CD4-positive, CD25-positive, alpha-beta regulatory T cell (primary cell): ENCODE results near the gene PIGB. TPM values are rescaled to one million over a fixed set of nuclear protein-coding genes. Genes with fewer than 3 reads are reported as not detected.
A peak's percentile ranks its signal among the peaks of the same experiment; 100 is the strongest.
"Not testable (repeated sequence)": the region's sequence is repeated elsewhere in the genome, so short reads cannot be mapped to it uniquely, and the experiment has no call there.

Source experiments
- ATAC-seq, 2 donors: fragments of 150-1000 bp; cut with Tn5 transposase; one replicate each; pipeline ENCODE4 v1.10.0; 2021; ENCODE audit warnings: low read depth in 2 of 2, moderate number of reproducible peaks in 2 of 2, moderate library complexity in 1 of 2
- DNase-seq, 3 donors: peaks; one replicate each; pipeline versions ENCODE4 v3.0.0 to v3.0.0-alpha.2; 2012 to 2022; ENCODE audit warnings: mixed read lengths in 1 of 3
- H3K27ac ChIP-seq: one replicate; pipeline ENCODE4 v1.7.0; 2013; ENCODE audit warnings: mild to moderate bottlenecking, low read length; ENCODE audit not compliant: insufficient read depth, poor library complexity, severe bottlenecking
- H3K27me3 ChIP-seq: one replicate; pipeline ENCODE4 v1.7.0; 2013; ENCODE audit warnings: low read length; ENCODE audit not compliant: control insufficient read depth, insufficient read depth
- H3K36me3 ChIP-seq: one replicate; pipeline ENCODE4 v1.7.0; 2013; ENCODE audit warnings: mild to moderate bottlenecking, low read length, moderate library complexity; ENCODE audit not compliant: control insufficient read depth, insufficient read depth
- H3K4me1 ChIP-seq: 2 replicates; pipeline ENCODE4 v1.7.0; 2013; ENCODE audit warnings: mild to moderate bottlenecking, low read length; ENCODE audit not compliant: insufficient read depth, control insufficient read depth, poor library complexity, severe bottlenecking
- H3K4me3 ChIP-seq: one replicate; pipeline ENCODE4 v1.7.0; 2013; ENCODE audit warnings: low read depth, mild to moderate bottlenecking, low read length, moderate library complexity
- H3K9me3 ChIP-seq, 2 experiments: 1 replicate in 1 of 2; 2 replicates in 1 of 2; pipeline ENCODE4 v1.7.0; 2013; ENCODE audit warnings: low read length in 2 of 2, mild to moderate bottlenecking in 1 of 2, moderate library complexity in 1 of 2; ENCODE audit not compliant: control insufficient read depth in 2 of 2
- H3K27ac Mint-ChIP-seq, 3 donors: one replicate each; pipeline ENCODE4 v1.8.0; 2020 to 2022; ENCODE audit warnings: mild to moderate bottlenecking in 3 of 3, mixed read lengths in 3 of 3, moderate library complexity in 2 of 3
- H3K27me3 Mint-ChIP-seq: one replicate; pipeline ENCODE4 v1.8.0; 2022; ENCODE audit warnings: mild to moderate bottlenecking, mixed read lengths
- H3K36me3 Mint-ChIP-seq: one replicate; pipeline ENCODE4 v1.8.0; 2020; ENCODE audit warnings: mixed read lengths
- H3K4me1 Mint-ChIP-seq, 4 donors: one replicate each; pipeline ENCODE4 v1.8.0; 2020 to 2022; ENCODE audit warnings: mixed read lengths in 4 of 4, mild to moderate bottlenecking in 1 of 4
- H3K4me3 Mint-ChIP-seq, 4 donors: one replicate each; pipeline ENCODE4 v1.8.0; 2020 to 2022; ENCODE audit warnings: mild to moderate bottlenecking in 4 of 4, mixed read lengths in 4 of 4, moderate library complexity in 3 of 4
- H3K9me3 Mint-ChIP-seq, 7 donors: one replicate each; pipeline ENCODE4 v1.8.0; 2020 to 2022; ENCODE audit warnings: mixed read lengths in 7 of 7, mild to moderate bottlenecking in 3 of 7, moderate library complexity in 2 of 7
- polyA plus RNA-seq, 4 donors: library from polyadenylated mRNA; unstranded; fragments of 300-500 nt; fragmentation: Illumina TruSeq; gene quantifications; one replicate each; pipeline ENCODE4 v1.2.3, GENCODE V29; 2021
- total RNA-seq: library from RNA; stranded (reverse); gene quantifications from one replicate; pipeline ENCODE4 v1.2.3, GENCODE V29; 2022

Gene PIGB
- total and polyA plus RNA-seq, 5 donors from 2014 or later: 14.3 to 38.5 (median 17.8) TPM

DNA sequence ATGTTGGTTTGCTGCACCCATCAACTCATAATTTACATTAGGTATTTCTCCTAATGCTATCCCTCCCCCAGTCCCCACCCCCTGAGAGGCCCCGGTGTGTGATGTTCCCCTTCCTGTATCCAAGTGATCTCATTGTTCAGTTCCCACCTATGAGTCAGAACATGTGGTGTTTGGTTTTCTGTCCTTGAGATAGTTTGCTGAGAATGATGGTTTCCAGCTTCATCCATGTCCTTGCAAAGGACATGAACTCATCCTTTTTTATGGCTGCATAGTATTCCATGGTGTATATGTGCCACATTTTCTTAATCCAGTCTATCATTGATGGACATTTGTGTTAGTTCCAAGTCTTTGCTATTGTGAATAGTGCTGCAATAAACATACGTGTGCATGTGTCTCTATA, 38.4 kb upstream of the PIGB start:
- Histone ChIP-seq H3K4me1 (peaks cover 88% of the 10 kb centered on the region), H3K27ac (peak overlapping the region; percentile 63)
- not testable (repeated sequence) for H3K9me3 ChIP-seq, H3K4me3 ChIP-seq, H3K9me3 Mint-ChIP-seq, H3K27me3 ChIP-seq, ATAC-seq, H3K36me3 Mint-ChIP-seq, H3K36me3 ChIP-seq, H3K27me3 Mint-ChIP-seq
- peak overlapping the region in 1 of 4 donors; percentile 5 for H3K4me3 Mint-ChIP-seq
- peak in 1 of 3 donors; percentile 14 for DNase-seq
- H3K27ac Mint-ChIP-seq: peak overlapping the region; percentile 64 to 95 (median 90)
- peaks cover 50 to 96% (median 81%) of the 10 kb centered on the region in 4 donors for H3K4me1 Mint-ChIP-seq

DNA sequence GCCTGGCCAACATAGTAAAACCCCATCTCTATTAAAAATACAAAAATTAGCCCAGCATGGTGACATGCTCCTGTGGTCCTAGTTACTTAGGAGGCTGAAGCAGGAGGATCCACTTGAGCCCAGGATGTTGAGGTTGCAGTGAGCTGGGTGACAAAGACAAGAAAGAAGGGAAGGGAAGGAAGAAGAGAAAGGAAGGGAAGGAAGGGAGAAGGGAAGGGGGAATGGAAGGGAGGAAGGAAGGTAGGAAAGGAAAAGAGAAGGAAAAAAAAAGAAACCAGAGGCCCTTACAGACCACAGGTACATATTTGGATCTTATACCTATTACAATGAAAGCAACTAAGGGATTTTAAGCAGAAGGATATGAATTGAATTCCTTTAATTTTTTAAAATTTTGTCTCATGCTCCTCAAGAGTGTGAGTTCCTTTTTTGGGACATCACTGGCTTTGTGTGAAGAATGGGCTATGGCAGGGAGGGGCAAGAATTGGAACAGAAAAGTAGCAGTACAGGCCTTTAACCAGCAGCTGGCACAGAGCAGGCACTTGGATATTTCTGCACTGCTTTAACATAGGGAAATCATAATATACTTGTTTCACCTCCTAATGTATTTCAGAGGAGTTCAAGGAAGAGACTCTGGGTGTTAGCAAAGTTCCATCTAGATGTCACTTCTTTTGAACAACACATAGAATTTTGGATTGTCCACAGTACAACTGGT, 37.3 kb upstream of the PIGB start:
- Histone ChIP-seq H3K27me3 (no peaks in the 10 kb centered on the region), H3K4me1 (peaks cover 81% of the 10 kb centered on the region), H3K9me3 (no peaks in the 10 kb centered on the region), H3K27ac (peak overlapping the region; percentile 63), H3K36me3 (peaks cover 4% of the 10 kb centered on the region), H3K4me3 (peak overlapping the region; percentile 33)
- no peak for ATAC-seq
- H3K4me1 Mint-ChIP-seq: peaks cover 45 to 97% (median 82%) of the 10 kb centered on the region in 4 donors
- H3K27ac Mint-ChIP-seq: peak overlapping the region; percentile 82 to 98 (median 90)
- DNase-seq: no peak
- peaks cover 8% of the 10 kb centered on the region for H3K36me3 Mint-ChIP-seq
- H3K4me3 Mint-ChIP-seq: peak overlapping the region in 2 of 4 donors; percentile 4 to 27
- H3K9me3 Mint-ChIP-seq: no peaks in the 10 kb centered on the region
- H3K27me3 Mint-ChIP-seq: no peaks in the 10 kb centered on the region

GRCh38 chr15:55282284-55282833, 36.7 kb upstream of the PIGB start:
- H3K27ac ChIP-seq: peak overlapping the region; percentile 63
- H3K27me3 ChIP-seq: no peaks in the 10 kb centered on the region
- H3K4me3 ChIP-seq: peak overlapping the region; percentile 33
- DNase-seq (no peak), ATAC-seq (no peak)
- Mint-ChIP-seq H3K27ac (peak overlapping the region; percentile 82 to 98 (median 90)), H3K36me3 (peaks cover 8% of the 10 kb centered on the region), H3K27me3 (no peaks in the 10 kb centered on the region), H3K4me3 (peak overlapping the region in 3 of 4 donors; percentile 4 to 54 (median 17)), H3K4me1 (peaks cover 39 to 96% (median 81%) of the 10 kb centered on the region in 4 donors), H3K9me3 (no peaks in the 10 kb centered on the region)
- peaks cover 4% of the 10 kb centered on the region for H3K36me3 ChIP-seq
- peaks cover 74% of the 10 kb centered on the region for H3K4me1 ChIP-seq
- no peaks in the 10 kb centered on the region for H3K9me3 ChIP-seq

DNA sequence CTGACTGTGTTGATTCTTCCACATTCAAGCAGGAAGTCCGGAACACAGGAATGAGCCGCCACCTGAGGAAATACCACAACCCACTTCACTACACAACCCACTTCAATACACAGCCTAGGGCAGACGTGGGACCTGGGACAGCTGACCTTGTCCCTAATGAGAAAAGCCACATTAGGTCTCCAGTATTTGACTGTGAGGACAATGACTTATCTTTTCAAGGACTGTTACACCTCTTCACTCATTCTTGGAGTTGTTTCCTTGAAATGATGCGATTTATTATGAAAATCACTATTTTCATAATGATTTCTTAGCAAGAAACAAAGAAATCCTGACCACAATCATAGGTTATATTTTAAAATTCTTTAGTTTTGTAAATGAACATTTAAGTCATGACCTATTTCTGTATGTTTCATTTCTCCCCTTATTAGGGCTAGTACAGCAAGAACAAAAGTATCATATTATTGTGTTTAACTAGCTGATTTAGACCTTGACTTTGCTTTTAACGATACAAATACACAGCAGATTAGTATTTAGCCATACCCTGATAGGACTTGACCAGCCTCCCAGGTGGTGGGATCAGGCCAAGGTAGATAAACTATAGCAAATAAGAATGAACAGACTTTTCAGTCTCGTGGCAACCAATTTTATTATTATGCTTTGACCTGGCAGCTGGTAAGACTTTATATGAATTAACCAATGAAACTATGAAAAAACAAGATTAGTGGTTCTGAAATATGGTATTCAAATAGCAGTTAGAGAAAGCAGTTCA, 35.5 kb upstream of the PIGB start:
- Histone ChIP-seq H3K27ac (peak overlapping the region; percentile 63), H3K27me3 (no peaks in the 10 kb centered on the region), H3K4me3 (peak overlapping the region; percentile 21), H3K4me1 (peaks cover 67% of the 10 kb centered on the region), H3K9me3 (no peaks in the 10 kb centered on the region), H3K36me3 (peaks cover 4% of the 10 kb centered on the region)
- peaks cover 8% of the 10 kb centered on the region for H3K36me3 Mint-ChIP-seq
- H3K4me1 Mint-ChIP-seq: peaks cover 39 to 97% (median 81%) of the 10 kb centered on the region in 4 donors
- ATAC-seq (no peak), DNase-seq (no peak)
- no peaks in the 10 kb centered on the region for H3K27me3 Mint-ChIP-seq
- peak overlapping the region; percentile 83 to 95 (median 90) for H3K27ac Mint-ChIP-seq
- H3K9me3 Mint-ChIP-seq: no peaks in the 10 kb centered on the region
- peak overlapping the region; percentile 27 to 57 (median 48) for H3K4me3 Mint-ChIP-seq

- peaks cover 8% of the 10 kb centered on the region for H3K36me3 Mint-ChIP-seq
- DNase-seq (no peak), ATAC-seq (no peak)
- H3K27me3 Mint-ChIP-seq: no peaks in the 10 kb centered on the region
- H3K27me3 ChIP-seq: no peaks in the 10 kb centered on the region
- peak overlapping the region; percentile 2 for H3K4me3 ChIP-seq
- H3K27ac ChIP-seq: no peak overlapping the region
- H3K4me1 ChIP-seq: peaks cover 67% of the 10 kb centered on the region
- H3K4me3 Mint-ChIP-seq: peak overlapping the region in 3 of 4 donors; percentile 17 to 91 (median 60)
- H3K4me1 Mint-ChIP-seq: peaks cover 31 to 95% (median 78%) of the 10 kb centered on the region in 4 donors
- no peaks in the 10 kb centered on the region for H3K9me3 ChIP-seq
- peaks cover 4% of the 10 kb centered on the region for H3K36me3 ChIP-seq
- H3K27ac Mint-ChIP-seq: peak overlapping the region; percentile 4 to 90 (median 64)
- no peaks in the 10 kb centered on the region for H3K9me3 Mint-ChIP-seq
Measured at GRCh38 chr15:55284426-55284825, 34.6 kb upstream of the PIGB start.

GRCh38 chr15:55286442-55287189, 32.4 kb upstream of the PIGB start:
- peaks cover 55% of the 10 kb centered on the region for H3K4me1 ChIP-seq
- not testable (repeated sequence) for H3K9me3 Mint-ChIP-seq, H3K27me3 ChIP-seq, H3K27me3 Mint-ChIP-seq, H3K9me3 ChIP-seq, ATAC-seq, H3K27ac ChIP-seq, H3K4me3 ChIP-seq, DNase-seq, H3K36me3 Mint-ChIP-seq, H3K36me3 ChIP-seq
- peaks cover 23 to 76% (median 66%) of the 10 kb centered on the region in 4 donors for H3K4me1 Mint-ChIP-seq
- peak overlapping the region; percentile 80 to 93 (median 91) for H3K27ac Mint-ChIP-seq
- peak overlapping the region; percentile 20 to 94 (median 81) for H3K4me3 Mint-ChIP-seq

DNA sequence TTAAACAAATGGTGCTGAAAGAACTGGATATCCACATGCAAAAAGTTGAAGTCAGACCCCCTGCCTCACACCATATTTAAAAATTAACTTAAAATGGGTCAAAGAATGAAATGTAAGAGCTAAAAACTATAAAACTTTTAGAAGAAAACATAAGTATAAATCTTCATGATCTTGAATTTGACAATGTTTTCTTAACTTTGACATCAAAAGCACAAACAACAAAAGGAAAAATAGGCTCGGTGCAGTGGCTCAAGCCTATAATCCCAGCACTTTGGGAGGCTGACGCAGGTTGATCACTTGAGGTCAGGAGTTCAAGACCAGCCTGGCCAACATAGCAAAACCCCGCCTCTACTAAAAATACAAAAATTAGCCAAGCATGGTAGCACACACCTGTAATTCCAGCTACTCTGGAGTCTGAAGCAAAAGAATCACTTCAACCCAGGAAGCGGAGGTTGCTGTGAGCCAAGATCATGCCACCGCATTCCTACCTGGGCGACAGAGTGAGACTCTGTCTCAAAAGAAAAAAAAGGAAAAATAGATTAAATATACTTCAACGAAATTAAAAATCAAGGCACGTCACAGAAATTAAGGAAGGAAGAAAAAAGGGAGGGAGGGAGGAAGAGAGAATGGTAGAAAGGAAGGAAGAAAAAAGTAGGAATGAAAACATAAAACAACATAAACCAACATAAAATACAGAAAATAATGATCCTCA, 30.9 kb upstream of the PIGB start:
- Histone ChIP-seq H3K27me3 (no peaks in the 10 kb centered on the region), H3K4me3 (peak overlapping the region; percentile 90), H3K9me3 (no peaks in the 10 kb centered on the region), H3K36me3 (peaks cover 4% of the 10 kb centered on the region), H3K27ac (peak overlapping the region; percentile 95), H3K4me1 (peaks cover 39% of the 10 kb centered on the region)
- Mint-ChIP-seq H3K4me1 (peaks cover 18 to 60% (median 51%) of the 10 kb centered on the region in 4 donors), H3K9me3 (no peaks in the 10 kb centered on the region), H3K27ac (peak overlapping the region; percentile 93 to 97 (median 97)), H3K4me3 (peak overlapping the region; percentile 90 to 98 (median 94)), H3K27me3 (no peaks in the 10 kb centered on the region), H3K36me3 (peaks cover 6% of the 10 kb centered on the region)
- no peak for ATAC-seq
- DNase-seq: no peak
